Measurements from ENCODE around the gene LTBP3.

DNA sequence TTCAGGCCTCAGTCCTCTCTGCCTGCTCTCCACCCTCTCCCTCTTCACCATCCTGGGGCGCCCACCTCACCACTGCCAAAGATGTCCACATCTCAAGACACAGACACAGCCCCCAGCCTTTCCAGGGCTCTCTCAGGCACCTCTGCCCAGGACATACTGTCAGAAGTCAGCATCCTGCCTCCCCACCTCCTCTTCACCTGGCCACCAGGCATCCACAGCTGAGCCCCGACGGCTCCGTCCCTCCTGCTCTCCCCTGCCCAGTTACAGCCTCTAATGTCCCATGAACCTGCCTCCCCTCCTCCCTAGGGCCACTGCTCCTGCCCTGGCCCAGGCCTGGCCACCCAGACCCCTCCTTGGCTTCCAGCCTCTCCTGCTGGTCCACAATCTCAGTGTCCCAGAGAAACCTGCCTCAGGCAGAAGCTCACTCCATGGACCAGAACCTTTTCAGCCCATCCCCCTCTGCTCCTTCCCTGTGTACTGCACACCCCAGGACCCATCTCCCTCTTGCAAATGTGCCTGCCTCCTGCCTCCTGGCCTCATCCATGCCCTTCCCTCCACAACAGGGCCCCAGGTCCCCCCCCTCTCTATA, 3.2 kb downstream of the LTBP3 start:
- TF ChIP-seq CTCF (IDR thresholded peaks at IDR 0.05) (no peak), EP300 (IDR thresholded peaks at IDR 0.05) (no peak), POLR2A (IDR thresholded peaks at IDR 0.05) (no peak), POLR2AphosphoS5 (IDR thresholded peaks at IDR 0.05) (no peak)
